ENCODE measurements around the gene PLCB3. TPM values are rescaled to one million over a fixed set of nuclear protein-coding genes. Genes with fewer than 3 reads are reported as not detected.
A peak's percentile ranks its signal among the peaks of the same experiment; 100 is the strongest.

The PLCB3 gene
- total and polyA plus RNA-seq, 2 donors (not counting 3 experiments of a cell fraction or from before 2014, with no cell fraction given), result 32.3 to 61.1 TPM

- ChIA-PET CTCF (interaction anchor here (0.6 to 2.0 kb wide), 4 partner anchors 16 to 75 kb away, joined by 3 to 9 read pairs (median 4); no protein-coding TSS in a partner anchor), POLR2A (no interaction called here)
- H4K20me1 ChIP-seq (replicated peaks; ENCODE audit: control insufficient read depth, extremely low read depth, insufficient read depth, low read length), result no peaks in the 10 kb centered on the region
- H3K27ac ChIP-seq (ENCODE audit: insufficient read depth, low read depth, low read length), result no peak overlapping the region
- peaks cover 0 to under 1% of the 10 kb centered on the region in 2 experiments for H3K36me3 ChIP-seq (ENCODE audit: control insufficient read depth in 2 of 2, extremely low read depth in 1 of 2, insufficient read depth in 2 of 2, low read length in 2 of 2)
- FAIRE-seq, result no peak
- no peaks in the 10 kb centered on the region for H3K9me3 ChIP-seq (replicated peaks; ENCODE audit: control insufficient read depth, insufficient read depth, low read length)
- no TSS peak for BruUV-seq (replicated peaks)
- dilution Hi-C loops (cut with MboI; ENCODE audit: extremely low pct_ligation_motif_present, low sequenced_read_pairs) (no loop called here), intact Hi-C loops (cut with micrococcal nuclease) (no loop called here)
- TF ChIP-seq POLR2AphosphoS5 (IDR thresholded peaks at IDR 0.05; ENCODE audit: insufficient read depth, low read depth, low read length), result no peak
- no peak for TF ChIP-seq POLR2A (IDR thresholded peaks at IDR 0.05; ENCODE audit: low read depth, low read length)
- no peak for TF ChIP-seq JUN (IDR thresholded peaks at IDR 0.05; ENCODE audit: borderline replicate concordance, insufficient read depth, insufficient read length, low read depth)
- peaks cover 19% of the 10 kb centered on the region for H3K4me1 ChIP-seq (ENCODE audit: control insufficient read depth, extremely low read depth, insufficient read depth, low read length)
- no peak overlapping the region for H2AFZ ChIP-seq (ENCODE audit: low read depth, low read length)
- no peak overlapping the region for H3K4me2 ChIP-seq (ENCODE audit: insufficient read depth, low read length)
- no peak overlapping the region for H3K9ac ChIP-seq (replicated peaks; ENCODE audit: extremely low read depth, insufficient read depth, low read length)
- no peak for DNase-seq (ENCODE audit: low read depth, low spot score)
- H3K79me2 ChIP-seq (ENCODE audit: control insufficient read depth, insufficient read depth, low read length), result peaks cover 8% of the 10 kb centered on the region
- H3K9me1 ChIP-seq (replicated peaks; ENCODE audit: control insufficient read depth, extremely low read depth, insufficient read depth, low read length), result no peaks in the 10 kb centered on the region
- H3K4me3 ChIP-seq (replicated peaks in 1 of 3; ENCODE audit: insufficient read depth in 1 of 3, low read depth in 1 of 3, low read length in 3 of 3), result no peak overlapping the region
- no peaks in the 10 kb centered on the region for H3K27me3 ChIP-seq (ENCODE audit: control insufficient read depth in 2 of 2, insufficient read depth in 2 of 2, low read length in 2 of 2)
Measured at GRCh38 chr11:64229090-64229743, 22.1 kb upstream of the PLCB3 start.

DNA sequence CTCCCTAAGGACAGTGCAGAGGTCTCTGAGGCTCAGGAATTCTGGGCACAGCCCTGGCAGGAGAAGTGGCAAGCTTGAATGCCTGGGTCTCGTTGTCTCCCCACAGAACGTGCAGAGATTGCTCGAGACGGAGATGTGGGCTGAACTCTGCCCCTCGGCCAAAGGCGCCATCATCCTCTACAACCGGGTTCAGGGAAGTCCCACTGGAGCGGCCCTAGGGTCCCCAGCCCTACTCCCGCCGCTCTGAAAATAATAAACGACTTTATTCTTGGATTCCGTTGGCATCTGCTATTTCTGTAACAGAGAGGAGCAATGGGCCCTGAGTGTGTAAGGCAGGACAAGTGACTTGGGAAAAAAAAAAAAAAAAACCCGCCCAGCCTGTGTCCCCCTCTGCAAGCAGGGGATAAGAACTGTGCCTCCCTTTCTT lies 21.6 kb upstream of the PLCB3 start:
- no peaks in the 10 kb centered on the region for H3K9me3 ChIP-seq (replicated peaks; ENCODE audit: control insufficient read depth, insufficient read depth, low read length)
- no peak for DNase-seq (ENCODE audit: low read depth, low spot score)
- no peak for FAIRE-seq
- dilution Hi-C loops (cut with MboI; ENCODE audit: extremely low pct_ligation_motif_present, low sequenced_read_pairs), result no loop called here
- ChIA-PET CTCF (interaction anchor here (0.6 to 2.0 kb wide), 4 partner anchors 16 to 75 kb away, joined by 3 to 9 read pairs (median 4); no protein-coding TSS in a partner anchor), POLR2A (no interaction called here)
- H3K4me2 ChIP-seq (ENCODE audit: insufficient read depth, low read length), result peak overlapping the region; percentile 71
- H3K9me1 ChIP-seq (replicated peaks; ENCODE audit: control insufficient read depth, extremely low read depth, insufficient read depth, low read length), result no peaks in the 10 kb centered on the region
- peak overlapping the region; percentile 69 for H3K9ac ChIP-seq (replicated peaks; ENCODE audit: extremely low read depth, insufficient read depth, low read length)
- no peaks in the 10 kb centered on the region for H4K20me1 ChIP-seq (replicated peaks; ENCODE audit: control insufficient read depth, extremely low read depth, insufficient read depth, low read length)
- no peaks in the 10 kb centered on the region for H3K36me3 ChIP-seq (ENCODE audit: control insufficient read depth in 2 of 2, extremely low read depth in 1 of 2, insufficient read depth in 2 of 2, low read length in 2 of 2)
- H2AFZ ChIP-seq (ENCODE audit: low read depth, low read length), result no peak overlapping the region
- intact Hi-C loops (cut with micrococcal nuclease), result loop anchor here (1.0 to 5.0 kb wide), 4 partner anchors 12 to 42 kb away; partner anchors contain the start of genes FKBP2 and STIP1
- H3K4me1 ChIP-seq (ENCODE audit: control insufficient read depth, extremely low read depth, insufficient read depth, low read length), result peaks cover 19% of the 10 kb centered on the region
- no TSS peak for BruUV-seq (replicated peaks)
- no peaks in the 10 kb centered on the region for H3K27me3 ChIP-seq (ENCODE audit: control insufficient read depth in 2 of 2, insufficient read depth in 2 of 2, low read length in 2 of 2)
- H3K4me3 ChIP-seq (replicated peaks in 1 of 3; ENCODE audit: insufficient read depth in 1 of 3, low read depth in 1 of 3, low read length in 3 of 3), result peak overlapping the region; percentile 60 to 71 (median 69)
- peaks cover 8% of the 10 kb centered on the region for H3K79me2 ChIP-seq (ENCODE audit: control insufficient read depth, insufficient read depth, low read length)
- no peak overlapping the region for H3K27ac ChIP-seq (ENCODE audit: insufficient read depth, low read depth, low read length)
- TF ChIP-seq JUN (IDR thresholded peaks at IDR 0.05; ENCODE audit: borderline replicate concordance, insufficient read depth, insufficient read length, low read depth) (no peak), GATA2 (IDR thresholded peaks at IDR 0.05; ENCODE audit: insufficient read depth, insufficient read length, low read depth, low read length) (no peak)

Data from endothelial cell of umbilical vein (primary cell).